Measurements from ENCODE around the gene SUN3.
"Not testable (repeated sequence)": the region's sequence is repeated elsewhere in the genome, so short reads cannot be mapped to it uniquely, and the experiment has no call there.

Gene SUN3

DNA sequence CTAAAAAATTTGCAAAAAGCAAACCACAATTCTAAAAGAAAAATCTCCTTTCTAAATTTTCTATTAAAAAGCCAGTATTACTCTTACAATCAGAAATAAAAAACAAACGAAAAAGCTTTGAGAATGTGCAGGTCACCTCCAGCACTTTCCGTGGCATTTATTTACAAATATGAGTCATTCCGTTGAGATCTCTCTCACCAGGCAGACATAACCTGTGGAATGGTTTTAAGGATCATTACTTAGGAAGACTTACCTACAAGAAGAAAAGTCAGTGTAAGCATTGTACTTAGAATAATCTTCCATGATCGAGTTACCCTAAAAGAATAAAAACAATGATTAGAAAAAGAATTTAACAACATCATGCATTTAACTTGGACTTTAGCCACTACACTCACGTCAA, 3.3 kb downstream of the SUN3 start:
- no peak for DNase-seq

DNA sequence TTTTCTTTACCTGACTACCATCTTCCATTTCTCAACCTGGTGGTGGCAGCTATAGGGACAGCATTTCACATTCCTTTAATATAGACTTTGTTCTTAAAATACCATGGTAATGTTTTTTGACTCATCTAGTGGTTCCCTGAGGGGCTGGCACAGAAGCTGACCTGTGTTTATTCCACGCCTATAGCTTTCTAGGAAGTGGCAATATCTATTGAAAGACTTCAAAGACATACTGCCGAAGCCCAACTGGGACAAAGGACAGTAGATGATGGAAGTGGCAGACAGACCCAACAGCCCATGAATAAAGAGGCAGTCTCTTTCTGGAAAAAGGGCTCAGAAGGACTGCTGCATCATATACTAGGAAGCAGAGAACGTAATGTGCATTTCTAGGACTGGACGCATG, 11.2 kb downstream of the SUN3 start:
- no peak for DNase-seq

GRCh38 chr7:48016641-48017040, 12.3 kb downstream of the SUN3 start:
- DNase-seq: no peak

GRCh38 chr7:48011951-48012350, 17.0 kb downstream of the SUN3 start:
- DNase-seq: no peak

DNA sequence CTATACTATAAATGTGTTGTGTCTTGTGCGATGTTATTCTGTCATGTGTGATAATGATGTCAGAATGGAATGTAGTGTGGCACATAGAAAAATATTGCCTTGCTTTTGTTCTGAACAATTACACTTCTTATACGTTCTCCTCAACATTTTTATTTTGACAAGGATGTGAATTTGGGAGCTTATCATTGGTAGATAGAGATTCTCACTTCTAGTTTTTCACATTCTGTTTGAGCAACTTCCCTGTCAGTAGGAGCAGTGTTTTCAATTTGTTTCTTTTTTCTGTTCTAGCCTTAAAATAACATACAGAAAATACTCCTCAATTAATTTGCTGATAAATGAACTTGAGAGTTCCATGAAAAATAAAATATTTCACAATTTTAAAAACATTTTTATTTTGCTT, 17.6 kb downstream of the SUN3 start:
- no peak for DNase-seq

GRCh38 chr7:48009954-48010353, 19.0 kb downstream of the SUN3 start:
- DNase-seq: no peak

DNA sequence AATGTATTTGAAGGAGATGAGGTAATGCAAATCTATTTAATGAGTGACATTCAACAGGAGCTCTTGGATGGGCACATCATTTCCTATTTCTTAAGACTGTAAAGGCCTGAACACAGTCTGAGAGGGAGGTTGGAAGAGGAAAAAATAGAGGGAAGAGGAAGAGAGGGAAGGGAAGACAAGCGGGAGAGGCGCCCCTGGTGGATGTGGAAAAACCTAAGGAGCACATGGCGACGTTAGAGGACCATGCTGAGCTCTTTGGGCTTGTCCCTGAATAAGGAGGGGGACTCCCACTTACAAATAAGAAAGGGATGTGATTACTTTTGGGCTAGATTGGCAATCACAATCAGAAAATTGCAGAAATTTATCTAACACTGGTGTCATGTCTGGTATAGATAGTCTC, 19.6 kb downstream of the SUN3 start:
- no peak for DNase-seq

DNA sequence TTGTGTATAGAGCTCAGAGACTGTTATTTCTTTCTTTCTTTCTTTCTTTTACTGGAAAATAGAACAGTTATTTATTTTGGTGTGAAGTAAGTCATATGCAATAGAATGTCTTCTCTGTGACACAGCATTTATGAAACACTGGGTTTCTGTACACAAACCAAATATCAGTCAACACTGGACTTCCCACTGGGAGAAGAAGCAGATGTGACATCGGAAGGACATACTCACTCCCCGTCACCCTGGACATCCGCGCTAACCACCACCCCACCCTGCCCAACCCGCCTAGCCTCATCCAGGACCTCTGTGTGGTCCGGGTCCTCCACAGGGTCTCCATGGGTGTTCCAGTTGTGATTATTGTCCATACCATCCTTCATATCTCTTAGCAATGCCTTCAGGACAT, 22.0 kb downstream of the SUN3 start:
- DNase-seq: no peak

DNA sequence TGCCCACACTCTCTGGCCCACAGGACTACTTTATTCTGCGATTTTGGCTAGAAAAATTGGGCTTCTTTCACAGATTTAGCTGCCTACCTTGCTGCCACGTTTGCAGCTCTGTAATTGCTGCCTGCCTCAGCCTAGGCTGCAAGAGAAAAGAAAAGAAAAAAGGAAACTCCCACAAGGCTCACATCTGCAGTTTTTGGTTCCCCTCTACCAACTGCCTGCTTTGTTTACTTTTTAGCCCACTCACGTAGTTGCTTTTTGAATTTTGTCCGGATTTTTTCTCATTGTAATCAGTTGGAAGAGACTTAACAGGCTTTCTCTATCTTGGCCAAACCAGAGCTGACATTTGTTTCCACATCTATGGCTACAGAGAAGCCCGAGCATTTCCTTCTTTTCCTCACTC, 24.3 kb downstream of the SUN3 start:
- DNase-seq: no peak

DNA sequence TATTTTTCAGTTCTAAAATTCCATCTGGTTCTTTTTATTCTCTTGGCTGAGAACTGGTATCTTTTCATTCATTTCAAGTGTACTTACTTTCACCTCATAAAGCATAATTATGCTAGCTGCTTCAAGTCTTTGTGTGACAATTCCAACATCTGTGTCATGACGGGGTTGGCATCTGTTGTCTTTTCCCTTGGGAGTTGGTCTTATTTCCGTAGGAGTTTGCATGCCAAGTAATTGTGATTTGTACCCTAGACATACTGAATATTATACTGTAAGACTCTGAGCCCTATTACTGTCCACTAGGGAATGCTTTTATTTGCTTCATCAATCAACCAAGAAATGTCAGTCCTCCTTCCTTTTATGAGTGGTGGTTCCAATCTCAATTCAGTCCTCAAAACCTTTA, 24.9 kb downstream of the SUN3 start:
- no peak for DNase-seq

GRCh38 chr7:48000164-48000563, 28.7 kb downstream of the SUN3 start:
- DNase-seq: not testable (repeated sequence)

DNA sequence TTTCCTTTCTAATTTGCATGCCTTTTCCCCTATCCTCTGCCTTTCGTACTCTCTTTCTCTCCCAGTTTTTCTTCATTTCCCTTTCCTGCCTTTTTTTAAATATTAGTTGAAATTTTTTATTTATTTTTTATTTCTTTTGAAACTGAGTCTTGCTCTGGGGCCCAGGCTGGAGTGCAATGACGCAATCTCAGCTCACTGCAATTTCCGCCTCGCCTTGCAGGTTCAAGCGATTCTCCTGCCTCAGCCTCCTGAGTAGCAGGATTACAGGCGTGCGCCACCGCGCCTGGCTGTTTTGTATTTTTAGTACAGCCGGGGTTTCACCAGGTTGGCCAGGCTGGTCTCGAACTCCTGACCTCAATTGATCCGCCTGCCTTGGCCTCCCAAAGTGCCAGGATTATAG, 29.5 kb downstream of the SUN3 start:
- DNase-seq: no peak

GRCh38 chr7:47992446-47992845, 36.5 kb downstream of the SUN3 start:
- DNase-seq: no peak

GRCh38 chr7:47991741-47992311, 37.1 kb downstream of the SUN3 start:
- DNase-seq: peak; percentile 72

- DNase-seq: no peak
These were observed 37.6 kb downstream of the SUN3 start for GRCh38 chr7:47991270-47991669.

DNA sequence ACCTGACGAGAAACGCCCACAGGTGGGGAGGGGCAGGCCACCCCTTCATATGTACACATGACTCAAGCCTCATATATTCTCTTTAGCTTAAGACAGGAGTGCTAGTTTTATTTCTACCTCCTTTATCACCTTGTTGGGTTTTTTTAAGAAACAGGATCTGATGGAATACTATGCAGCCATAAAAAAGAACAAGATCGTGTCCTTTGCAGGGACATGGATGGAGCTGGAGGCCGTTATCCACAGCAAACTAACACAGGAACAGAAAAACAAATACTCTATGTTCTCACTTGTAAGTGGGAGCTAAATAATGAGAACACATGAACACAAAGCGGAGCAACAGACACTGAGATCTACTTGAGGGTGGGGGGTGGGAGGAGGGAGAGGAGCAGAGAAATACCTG, 38.3 kb downstream of the SUN3 start:
- no peak for DNase-seq

DNA sequence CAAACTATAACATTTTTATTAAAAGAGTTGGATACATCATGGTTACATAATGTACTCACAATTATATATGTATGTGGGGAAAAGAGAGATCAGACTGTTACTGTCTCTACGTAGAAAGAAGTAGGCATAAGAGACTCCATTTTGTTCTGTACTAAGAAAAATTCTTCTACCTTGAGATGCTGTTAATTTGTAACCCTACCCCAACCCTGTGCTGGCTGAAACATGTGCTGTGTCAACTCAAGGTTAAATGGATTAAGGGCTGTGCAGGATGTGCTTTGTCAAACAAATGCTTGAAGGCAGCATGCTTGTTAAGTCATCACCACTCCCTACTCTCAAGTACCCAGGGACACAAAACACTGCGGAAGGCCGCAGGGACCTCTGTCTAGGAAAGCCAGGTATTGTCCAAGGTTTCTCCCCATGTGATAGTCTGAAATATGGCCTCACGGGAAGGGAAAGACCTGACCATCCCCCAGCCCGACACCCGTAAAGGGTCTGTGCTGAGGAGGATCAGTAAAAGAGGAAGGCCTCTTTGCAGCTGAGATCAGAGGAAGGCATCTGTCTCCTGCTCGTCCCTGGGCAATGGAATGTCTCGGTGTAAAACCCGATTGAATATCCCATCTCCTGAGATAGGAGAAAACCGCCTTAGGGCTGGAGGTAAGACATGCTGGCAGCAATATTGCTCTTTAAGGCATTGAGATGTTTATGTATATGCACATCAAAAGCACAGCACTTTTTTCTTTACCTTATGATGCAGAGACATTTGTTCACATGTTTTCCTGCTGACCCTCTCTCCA, 39.1 kb downstream of the SUN3 start:
- not testable (repeated sequence) for DNase-seq

- no peak for DNase-seq
These were observed 40.2 kb downstream of the SUN3 start for GRCh38 chr7:47988496-47989386.

- no peak for DNase-seq
These were observed 46.3 kb downstream of the SUN3 start for GRCh38 chr7:47982610-47983009.

- not testable (repeated sequence) for DNase-seq
These were observed 48.3 kb downstream of the SUN3 start for GRCh38 chr7:47980648-47981047.

DNA sequence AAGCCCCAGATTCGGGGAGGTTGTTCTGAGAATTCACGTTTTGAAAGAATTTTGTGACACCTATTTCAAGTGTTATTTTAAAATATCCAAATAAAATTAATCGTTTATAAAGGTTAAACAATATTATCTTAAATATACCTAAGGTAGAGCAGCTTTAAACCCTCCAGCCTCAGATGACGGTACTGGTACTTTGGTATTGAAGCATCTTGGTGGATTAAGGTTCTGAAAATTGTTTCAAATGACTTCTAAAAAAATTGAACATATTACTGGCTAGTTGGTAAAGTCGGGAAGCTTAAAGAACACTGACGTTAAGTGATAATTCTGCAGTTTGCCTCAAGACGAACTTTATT, 49.1 kb downstream of the SUN3 start:
- DNase-seq: no peak

- DNase-seq: peak; percentile 93
These were observed 49.6 kb downstream of the SUN3 start, which contains the start of gene HUS1 for GRCh38 chr7:47979145-47979831. Gene HUS1, minus strand, starts transcription at chr7:47979615. Its CDS starts 96 bp downstream, at chr7:47979519.

DNA sequence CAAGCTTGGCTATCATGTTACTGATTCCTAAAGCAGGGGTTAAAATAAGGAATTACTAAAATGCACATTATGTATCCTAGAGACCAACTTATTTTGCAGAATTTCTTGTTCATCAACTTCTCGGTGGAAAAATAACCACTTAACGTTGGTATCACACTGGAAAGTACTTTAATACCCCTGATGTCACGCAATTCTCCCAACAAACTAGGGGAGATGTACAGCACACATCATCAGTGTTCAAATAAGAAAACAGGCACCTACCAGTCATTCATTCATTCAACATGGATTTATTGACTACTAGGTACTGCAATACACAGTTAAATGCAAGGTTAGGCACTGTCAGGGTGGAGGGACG, 50.1 kb downstream of the SUN3 start:
- no peak for DNase-seq

All from midbrain (tissue), 1 donor.